Naive thymus-derived CD4-positive, alpha-beta T cell (primary cell): ENCODE data around the gene LRR1. TPM values are rescaled to one million over a fixed set of nuclear protein-coding genes. Genes with fewer than 3 reads are reported as not detected.

Source experiments
- ATAC-seq: fragments of 150-1000 bp; cut with Tn5 transposase; 2 replicates; pipeline ENCODE4 v1.10.0; 2021; ENCODE audit warnings: mild to moderate bottlenecking, moderate library complexity
- CTCF ChIA-PET: fragments of 350-600 bp; sonication (Branson Sonifier 250); formaldehyde crosslinking; loops from one replicate; lab custom pipeline; 2021; ENCODE audit warnings: antibody characterized with exemption; lab: Charles Lee
- POLR2A ChIA-PET: fragments of 350-600 bp; sonication (Branson Sonifier 250); formaldehyde crosslinking; loops from one replicate; lab custom pipeline; 2021; ENCODE audit warnings: antibody characterized with exemption, inconsistent platforms; lab: Charles Lee
- DNase-seq, 9 donors: peaks; one replicate each; pipeline versions ENCODE4 v3.0.0 to v3.0.0-alpha.2; 2020 to 2022; ENCODE audit warnings: mixed read lengths in 1 of 9
- H3K27ac ChIP-seq: one replicate; pipeline ENCODE4 v1.7.0; 2013; ENCODE audit warnings: mild to moderate bottlenecking, low read depth, low read length, moderate library complexity
- H3K27me3 ChIP-seq, 2 donors: one replicate each; pipeline ENCODE4 v1.7.0; 2013; ENCODE audit warnings: low read length in 2 of 2, mild to moderate bottlenecking in 2 of 2, moderate library complexity in 2 of 2; ENCODE audit not compliant: control insufficient read depth in 2 of 2, insufficient read depth in 2 of 2
- H3K36me3 ChIP-seq, 3 experiments: 1 replicate in 2 of 3; 2 replicates in 1 of 3; pipeline ENCODE4 v1.7.0; 2013; ENCODE audit warnings: low read length in 3 of 3, mild to moderate bottlenecking in 3 of 3, moderate library complexity in 1 of 3; ENCODE audit not compliant: insufficient read depth in 3 of 3, control insufficient read depth in 2 of 3
- H3K4me1 ChIP-seq, 2 donors: one replicate each; pipeline ENCODE4 v1.7.0; 2013; ENCODE audit warnings: low read length in 2 of 2, mild to moderate bottlenecking in 2 of 2, moderate library complexity in 1 of 2; ENCODE audit not compliant: control insufficient read depth in 2 of 2, insufficient read depth in 2 of 2
- H3K4me3 ChIP-seq: 2 replicates; pipeline ENCODE4 v1.7.0; 2013; ENCODE audit warnings: mild to moderate bottlenecking, low read length
- H3K9me3 ChIP-seq, 3 experiments: 1 replicate in 2 of 3; 2 replicates in 1 of 3; pipeline ENCODE4 v1.7.0; 2013; ENCODE audit warnings: low read length in 3 of 3; ENCODE audit not compliant: control insufficient read depth in 2 of 3
- H3K27ac Mint-ChIP-seq, 9 donors: one replicate each; pipeline ENCODE4 v1.8.0; 2020 to 2022; ENCODE audit warnings: mixed read lengths in 9 of 9, mild to moderate bottlenecking in 8 of 9, moderate library complexity in 5 of 9, inconsistent platforms in 2 of 9
- H3K27me3 Mint-ChIP-seq, 5 donors: one replicate each; pipeline ENCODE4 v1.8.0; 2021 to 2022; ENCODE audit warnings: mixed read lengths in 5 of 5, mild to moderate bottlenecking in 1 of 5
- H3K36me3 Mint-ChIP-seq, 5 donors: one replicate each; pipeline ENCODE4 v1.8.0; 2020 to 2022; ENCODE audit warnings: mixed read lengths in 5 of 5, mild to moderate bottlenecking in 3 of 5, inconsistent platforms in 1 of 5
- H3K4me1 Mint-ChIP-seq, 7 donors: one replicate each; pipeline ENCODE4 v1.8.0; 2020 to 2022; ENCODE audit warnings: mixed read lengths in 7 of 7, mild to moderate bottlenecking in 3 of 7, inconsistent platforms in 1 of 7
- H3K4me3 Mint-ChIP-seq, 10 donors: one replicate each; pipeline ENCODE4 v1.8.0; 2020 to 2022; ENCODE audit warnings: mild to moderate bottlenecking in 10 of 10, mixed read lengths in 10 of 10, moderate library complexity in 6 of 10, inconsistent platforms in 2 of 10
- H3K9me3 Mint-ChIP-seq, 11 donors: one replicate each; pipeline ENCODE4 v1.8.0; 2020 to 2022; ENCODE audit warnings: mixed read lengths in 11 of 11, mild to moderate bottlenecking in 4 of 11, inconsistent platforms in 1 of 11, moderate library complexity in 1 of 11
- intact Hi-C, 2 donors: fragments of 100-400 bp; cut with micrococcal nuclease; formaldehyde crosslinking; loops; one replicate each; pipeline ENCODE4 v1.15.1; 2023
- polyA plus RNA-seq, 2 donors: library from polyadenylated mRNA; unstranded; fragments of 300-500 nt; fragmentation: Illumina TruSeq; gene quantifications; one replicate each; pipeline ENCODE4 v1.2.3, GENCODE V29; 2021
- total RNA-seq, 6 experiments: library from RNA in 5 of 6; stranded (reverse) in 5 of 6; gene quantifications; 1 replicate in 5 of 6; 2 replicates in 1 of 6; pipeline ENCODE4 v1.2.3 and lab custom pipeline; 2021 to 2026

The LRR1 gene
- total and polyA plus RNA-seq, 7 experiments from 2014 or later = 7.5 to 39.7 (median 13.3) TPM

DNA sequence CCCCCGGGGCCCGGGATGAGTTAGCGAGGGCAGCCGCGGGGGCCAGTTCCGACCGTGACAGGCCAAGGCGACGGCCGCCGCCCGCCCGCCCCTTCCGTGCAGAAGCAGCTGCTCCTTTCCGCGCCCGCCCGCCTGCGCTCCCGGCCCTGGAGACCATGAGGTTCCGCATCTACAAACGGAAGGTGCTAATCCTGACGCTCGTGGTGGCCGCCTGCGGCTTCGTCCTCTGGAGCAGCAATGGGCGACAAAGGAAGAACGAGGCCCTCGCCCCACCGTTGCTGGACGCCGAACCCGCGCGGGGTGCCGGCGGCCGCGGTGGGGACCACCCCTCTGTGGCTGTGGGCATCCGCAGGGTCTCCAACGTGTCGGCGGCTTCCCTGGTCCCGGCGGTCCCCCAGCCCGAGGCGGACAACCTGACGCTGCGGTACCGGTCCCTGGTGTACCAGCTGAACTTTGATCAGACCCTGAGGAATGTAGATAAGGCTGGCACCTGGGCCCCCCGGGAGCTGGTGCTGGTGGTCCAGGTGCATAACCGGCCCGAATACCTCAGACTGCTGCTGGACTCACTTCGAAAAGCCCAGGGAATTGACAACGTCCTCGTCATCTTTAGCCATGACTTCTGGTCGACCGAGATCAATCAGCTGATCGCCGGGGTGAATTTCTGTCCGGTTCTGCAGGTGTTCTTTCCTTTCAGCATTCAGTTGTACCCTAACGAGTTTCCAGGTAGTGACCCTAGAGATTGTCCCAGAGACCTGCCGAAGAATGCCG is 22.6 kb downstream of the LRR1 start:
- peak in 3 of 9 donors; percentile 20 to 68 (median 55) for DNase-seq
- ChIA-PET POLR2A (interaction anchor here (0.6 to 7.1 kb wide), 22 partner anchors 7 to 247 kb away, joined by 3 to 226 read pairs (median 7); partner anchors contain the start of genes DNAAF2, KLHDC1, KLHDC2 and LRR1), CTCF (interaction anchor here (1.3 to 4.6 kb wide), 7 partner anchors 9 to 241 kb away, joined by 3 to 37 read pairs (median 9); partner anchors contain the start of genes DNAAF2, KLHDC2 and RPS29)
- Mint-ChIP-seq H3K4me3 (peak overlapping the region; percentile 94 to 99 (median 98)), H3K4me1 (peaks cover 36 to 78% (median 54%) of the 10 kb centered on the region in 7 donors), H3K36me3 (peaks cover 5 to 38% (median 14%) of the 10 kb centered on the region in 5 donors), H3K27ac (peak overlapping the region; percentile 94 to 100 (median 99)), H3K9me3 (no peaks in the 10 kb centered on the region), H3K27me3 (no peaks in the 10 kb centered on the region)
- Histone ChIP-seq H3K36me3 (peaks cover 7 to 15% (median 12%) of the 10 kb centered on the region in 3 experiments), H3K9me3 (no peaks in the 10 kb centered on the region), H3K27ac (peak overlapping the region; percentile 97), H3K4me1 (peaks cover 40 to 42% of the 10 kb centered on the region in 2 donors), H3K4me3 (peak overlapping the region; percentile 98), H3K27me3 (no peaks in the 10 kb centered on the region)
- intact Hi-C loops = loop anchor here (2.0 to 5.0 kb wide), 8 partner anchors 72 to 1216 kb away; partner anchors contain the start of genes SOS2 (in 2 of the 2), DMAC2L (in 1 of the 2), KLHDC1 (in 1 of the 2) and L2HGDH (in 1 of the 2)
- ATAC-seq = peak; percentile 31

- intact Hi-C loops = loop anchor here (5.0 kb wide), 6 partner anchors 380 to 1215 kb away; partner anchors contain the start of genes SOS2 (in 2 of the 2), DMAC2L (in 1 of the 2), L2HGDH (in 1 of the 2) and MAP4K5 (in 1 of the 2)
- H3K36me3 Mint-ChIP-seq = peaks cover 5 to 41% (median 16%) of the 10 kb centered on the region in 5 donors
- H3K36me3 ChIP-seq = peaks cover 7 to 15% (median 12%) of the 10 kb centered on the region in 3 experiments
- peak overlapping the region; percentile 94 to 99 (median 98) for H3K4me3 Mint-ChIP-seq
- ATAC-seq (no peak), DNase-seq (no peak)
- CTCF ChIA-PET = interaction anchor here (2.8 to 4.6 kb wide), 2 partner anchors 14 to 35 kb away, joined by 24 to 37 read pairs; partner anchors contain the start of genes DNAAF2 and RPS29
- no peaks in the 10 kb centered on the region for H3K27me3 Mint-ChIP-seq
- H3K27ac Mint-ChIP-seq = peak overlapping the region; percentile 76 to 100 (median 94)
- peaks cover 40 to 42% of the 10 kb centered on the region in 2 donors for H3K4me1 ChIP-seq
- H3K27me3 ChIP-seq = no peaks in the 10 kb centered on the region
- POLR2A ChIA-PET = interaction anchor here (0.7 to 7.1 kb wide), 9 partner anchors 13 to 246 kb away, joined by 3 to 226 read pairs (median 17); partner anchors contain the start of genes DNAAF2, KLHDC2, LRR1 and NEMF
- no peaks in the 10 kb centered on the region for H3K9me3 Mint-ChIP-seq
- peaks cover 36 to 82% (median 56%) of the 10 kb centered on the region in 7 donors for H3K4me1 Mint-ChIP-seq
- H3K4me3 ChIP-seq = peak overlapping the region; percentile 98
- H3K9me3 ChIP-seq = no peaks in the 10 kb centered on the region
- H3K27ac ChIP-seq = peak overlapping the region; percentile 97
Measured at GRCh38 chr14:49622022-49622607, 23.4 kb downstream of the LRR1 start.

DNA sequence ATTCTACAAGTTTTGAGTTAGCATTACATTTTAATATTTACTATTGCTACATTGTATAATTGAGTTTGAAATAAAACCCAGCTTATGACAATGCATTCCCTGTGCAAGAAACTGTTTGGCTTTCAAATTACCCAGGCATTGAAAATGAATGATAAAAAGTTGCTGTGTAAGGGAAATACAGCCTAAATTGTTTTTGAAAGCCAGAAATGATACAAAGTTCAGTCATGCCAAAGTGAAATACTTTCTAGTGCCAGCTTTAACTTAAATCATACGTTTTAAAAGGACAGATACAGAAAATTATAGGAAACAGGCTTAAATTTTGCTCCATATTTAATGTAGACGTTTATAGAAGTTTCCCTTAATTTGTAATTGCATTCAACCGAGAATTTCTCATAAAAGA is 24.6 kb downstream of the LRR1 start:
- POLR2A ChIA-PET = interaction anchor here (0.6 to 7.1 kb wide), 5 partner anchors 12 to 224 kb away, joined by 3 to 226 read pairs (median 79); partner anchors contain the start of genes DNAAF2, KLHDC2 and RPS29
- Histone ChIP-seq H3K4me3 (peak overlapping the region; percentile 30), H3K27ac (peak overlapping the region; percentile 97), H3K4me1 (peaks cover 30 to 37% of the 10 kb centered on the region in 2 donors), H3K9me3 (no peaks in the 10 kb centered on the region), H3K36me3 (peaks cover 2 to 12% (median 6%) of the 10 kb centered on the region in 3 experiments), H3K27me3 (no peaks in the 10 kb centered on the region)
- CTCF ChIA-PET = interaction anchor here (1.5 to 4.6 kb wide), 2 partner anchors 9 to 12 kb away, joined by 10 to 37 read pairs; partner anchors contain the start of gene DNAAF2
- DNase-seq (no peak), ATAC-seq (no peak)
- H3K4me3 Mint-ChIP-seq = peak overlapping the region; percentile 37 to 99 (median 60)
- H3K9me3 Mint-ChIP-seq = no peaks in the 10 kb centered on the region
- peaks cover 1 to 35% (median 12%) of the 10 kb centered on the region in 5 donors for H3K36me3 Mint-ChIP-seq
- H3K27me3 Mint-ChIP-seq = no peaks in the 10 kb centered on the region
- intact Hi-C loops = loop anchor here (5.0 kb wide), 6 partner anchors 379 to 1214 kb away; partner anchors contain the start of genes SOS2 (in 2 of the 2), DMAC2L (in 1 of the 2), L2HGDH (in 1 of the 2) and MAP4K5 (in 1 of the 2)
- H3K4me1 Mint-ChIP-seq = peaks cover 31 to 75% (median 50%) of the 10 kb centered on the region in 7 donors
- peak overlapping the region in 6 of 9 donors; percentile 45 to 86 (median 64) for H3K27ac Mint-ChIP-seq

DNA sequence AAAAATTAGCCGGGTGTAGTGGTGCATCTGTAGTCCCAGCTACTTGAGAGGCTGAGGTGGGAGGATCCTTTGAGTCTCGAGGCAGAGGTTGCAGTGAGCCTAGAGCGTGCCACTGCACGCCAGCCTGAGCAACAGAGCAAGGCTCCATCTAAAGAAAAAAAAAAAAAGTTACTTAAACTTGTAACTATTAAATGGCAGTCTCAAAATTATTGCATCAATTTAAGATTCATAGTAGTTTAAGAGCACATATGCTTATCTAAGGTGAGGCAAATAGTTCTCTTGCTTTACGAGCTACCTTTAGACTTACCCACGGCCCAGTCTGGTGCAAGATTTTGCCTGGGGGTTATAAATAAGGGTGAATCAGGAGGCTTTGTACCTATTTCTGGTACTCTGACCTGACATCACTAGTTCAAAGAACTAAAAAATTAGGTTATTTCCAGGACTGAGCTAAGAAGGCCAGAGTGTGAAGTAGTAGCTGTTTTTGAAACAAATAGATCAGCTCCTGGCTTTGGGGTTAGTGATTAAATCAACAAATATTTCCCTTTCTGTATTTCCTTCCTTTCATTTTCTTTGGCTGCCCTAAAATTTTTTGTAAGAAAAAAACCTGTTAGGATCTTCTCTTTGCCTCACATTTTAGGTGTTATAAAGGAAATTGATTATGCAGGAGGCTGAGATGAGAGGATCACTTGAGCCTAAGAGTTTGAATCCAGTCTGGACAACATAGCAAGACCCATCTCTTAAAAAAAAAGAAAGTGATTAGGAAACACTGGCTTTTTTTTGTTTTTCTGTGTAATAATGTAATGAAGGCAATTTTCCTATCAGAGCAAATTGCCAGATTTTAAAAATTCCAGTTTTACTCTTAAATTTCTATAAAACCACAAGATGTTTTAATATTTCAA is 25.4 kb downstream of the LRR1 start:
- intact Hi-C loops = loop anchor here (5.0 kb wide), 6 partner anchors 378 to 1213 kb away; partner anchors contain the start of genes SOS2 (in 2 of the 2), DMAC2L (in 1 of the 2), L2HGDH (in 1 of the 2) and MAP4K5 (in 1 of the 2)
- Histone ChIP-seq H3K9me3 (no peaks in the 10 kb centered on the region), H3K4me1 (peaks cover 22 to 35% of the 10 kb centered on the region in 2 donors), H3K27me3 (no peaks in the 10 kb centered on the region), H3K36me3 (peaks cover 0 to 9% (median 0%) of the 10 kb centered on the region in 3 experiments), H3K4me3 (no peak overlapping the region), H3K27ac (peak overlapping the region; percentile 97)
- H3K27ac Mint-ChIP-seq = peak overlapping the region; percentile 40 to 86 (median 66)
- H3K9me3 Mint-ChIP-seq = no peaks in the 10 kb centered on the region
- H3K4me1 Mint-ChIP-seq = peaks cover 29 to 72% (median 49%) of the 10 kb centered on the region in 7 donors
- POLR2A ChIA-PET = interaction anchor here (0.7 to 7.1 kb wide), 6 partner anchors 11 to 421 kb away, joined by 3 to 226 read pairs (median 4); partner anchors contain the start of genes DNAAF2 and RPS29
- H3K36me3 Mint-ChIP-seq = peaks cover 0 to 30% (median 5%) of the 10 kb centered on the region in 5 donors
- CTCF ChIA-PET = interaction anchor here (0.7 to 4.6 kb wide), 5 partner anchors 8 to 237 kb away, joined by 3 to 37 read pairs (median 3); partner anchors contain the start of genes DNAAF2 and NEMF
- DNase-seq (peak in 1 of 9 donors; percentile 43), ATAC-seq (no peak)
- H3K27me3 Mint-ChIP-seq = no peaks in the 10 kb centered on the region
- H3K4me3 Mint-ChIP-seq = peak overlapping the region; percentile 33 to 99 (median 58)
